Activated naive CD4-positive, alpha-beta T cell treated with anti-CD3 and anti-CD28 coated beads, Interleukin-2, amount 50 U/mL, for 24 hours (primary cell): ENCODE results near the gene DAP.
"Not testable (repeated sequence)": the region's sequence is repeated elsewhere in the genome, so short reads cannot be mapped to it uniquely, and the experiment has no call there.

Experiments
- H3K27ac Mint-ChIP-seq: one replicate; pipeline ENCODE4 v1.8.0; 2021; ENCODE audit warnings: mild to moderate bottlenecking, mixed read lengths
- H3K27me3 Mint-ChIP-seq: one replicate; pipeline ENCODE4 v1.8.0; 2021; ENCODE audit warnings: mixed read lengths
- H3K36me3 Mint-ChIP-seq: one replicate; pipeline ENCODE4 v1.8.0; 2021; ENCODE audit warnings: mixed read lengths
- H3K4me1 Mint-ChIP-seq: one replicate; pipeline ENCODE4 v1.8.0; 2021; ENCODE audit warnings: mixed read lengths
- H3K4me3 Mint-ChIP-seq: one replicate; pipeline ENCODE4 v1.8.0; 2021; ENCODE audit warnings: mild to moderate bottlenecking, mixed read lengths
- H3K9me3 Mint-ChIP-seq: one replicate; pipeline ENCODE4 v1.8.0; 2021; ENCODE audit warnings: mixed read lengths

Gene DAP

GRCh38 chr5:10667431-10668057 lies 93.5 kb downstream of the DAP start:
- Mint-ChIP-seq H3K9me3 (no peaks in the 10 kb centered on the region), H3K27ac (no peak overlapping the region), H3K27me3 (no peaks in the 10 kb centered on the region), H3K4me3 (no peak overlapping the region), H3K36me3 (no peaks in the 10 kb centered on the region), H3K4me1 (no peaks in the 10 kb centered on the region)

- H3K27ac Mint-ChIP-seq, result no peak overlapping the region
- no peaks in the 10 kb centered on the region for H3K4me1 Mint-ChIP-seq
- H3K36me3 Mint-ChIP-seq, result no peaks in the 10 kb centered on the region
- no peaks in the 10 kb centered on the region for H3K9me3 Mint-ChIP-seq
- H3K4me3 Mint-ChIP-seq, result no peak overlapping the region
- H3K27me3 Mint-ChIP-seq, result no peaks in the 10 kb centered on the region
Measured at GRCh38 chr5:10666531-10667299, 94.3 kb downstream of the DAP start.

GRCh38 chr5:10665799-10666198 lies 95.2 kb downstream of the DAP start:
- Mint-ChIP-seq H3K36me3 (no peaks in the 10 kb centered on the region), H3K4me1 (no peaks in the 10 kb centered on the region), H3K27ac (no peak overlapping the region), H3K27me3 (no peaks in the 10 kb centered on the region), H3K9me3 (no peaks in the 10 kb centered on the region), H3K4me3 (no peak overlapping the region)

- not testable (repeated sequence) for H3K27me3 Mint-ChIP-seq, H3K4me1 Mint-ChIP-seq, H3K4me3 Mint-ChIP-seq, H3K36me3 Mint-ChIP-seq, H3K9me3 Mint-ChIP-seq, H3K27ac Mint-ChIP-seq
Measured at GRCh38 chr5:10664180-10664769, 96.8 kb downstream of the DAP start.

GRCh38 chr5:10663489-10664179 lies 97.4 kb downstream of the DAP start:
- Mint-ChIP-seq H3K27me3 (no peaks in the 10 kb centered on the region), H3K9me3 (no peaks in the 10 kb centered on the region), H3K4me1 (no peaks in the 10 kb centered on the region), H3K36me3 (no peaks in the 10 kb centered on the region), H3K4me3 (no peak overlapping the region), H3K27ac (no peak overlapping the region)

GRCh38 chr5:10662661-10663488 lies 98.2 kb downstream of the DAP start:
- H3K4me3 Mint-ChIP-seq, result no peak overlapping the region
- no peak overlapping the region for H3K27ac Mint-ChIP-seq
- H3K9me3 Mint-ChIP-seq, result no peaks in the 10 kb centered on the region
- H3K27me3 Mint-ChIP-seq, result no peaks in the 10 kb centered on the region
- H3K4me1 Mint-ChIP-seq, result no peaks in the 10 kb centered on the region
- no peaks in the 10 kb centered on the region for H3K36me3 Mint-ChIP-seq

- Mint-ChIP-seq H3K4me1 (no peaks in the 10 kb centered on the region), H3K27ac (no peak overlapping the region), H3K4me3 (no peak overlapping the region), H3K9me3 (no peaks in the 10 kb centered on the region), H3K27me3 (no peaks in the 10 kb centered on the region), H3K36me3 (no peaks in the 10 kb centered on the region)
Measured at GRCh38 chr5:10662083-10662482, 99.0 kb downstream of the DAP start.

GRCh38 chr5:10661401-10661800 lies 99.6 kb downstream of the DAP start:
- H3K27me3 Mint-ChIP-seq, result no peaks in the 10 kb centered on the region
- no peaks in the 10 kb centered on the region for H3K9me3 Mint-ChIP-seq
- H3K4me1 Mint-ChIP-seq, result no peaks in the 10 kb centered on the region
- H3K4me3 Mint-ChIP-seq, result no peak overlapping the region
- no peaks in the 10 kb centered on the region for H3K36me3 Mint-ChIP-seq
- no peak overlapping the region for H3K27ac Mint-ChIP-seq

GRCh38 chr5:10660720-10661387 lies 100.2 kb downstream of the DAP start:
- no peaks in the 10 kb centered on the region for H3K4me1 Mint-ChIP-seq
- H3K27ac Mint-ChIP-seq, result no peak overlapping the region

GRCh38 chr5:10660135-10660534 lies 100.9 kb downstream of the DAP start:
- no peak overlapping the region for H3K27ac Mint-ChIP-seq
- H3K9me3 Mint-ChIP-seq, result no peaks in the 10 kb centered on the region
- H3K36me3 Mint-ChIP-seq, result no peaks in the 10 kb centered on the region
- H3K27me3 Mint-ChIP-seq, result no peaks in the 10 kb centered on the region
- H3K4me3 Mint-ChIP-seq, result no peak overlapping the region
- H3K4me1 Mint-ChIP-seq, result no peaks in the 10 kb centered on the region

More at GRCh38 chr5:10660720-10661387, 100.2 kb downstream of the DAP start:
- no peaks in the 10 kb centered on the region for H3K36me3 Mint-ChIP-seq
- H3K9me3 Mint-ChIP-seq, result no peaks in the 10 kb centered on the region
- no peak overlapping the region for H3K4me3 Mint-ChIP-seq
- no peaks in the 10 kb centered on the region for H3K27me3 Mint-ChIP-seq

GRCh38 chr5:10658265-10658664 lies 102.8 kb downstream of the DAP start:
- no peaks in the 10 kb centered on the region for H3K4me1 Mint-ChIP-seq
- no peaks in the 10 kb centered on the region for H3K36me3 Mint-ChIP-seq
- no peak overlapping the region for H3K4me3 Mint-ChIP-seq
- no peaks in the 10 kb centered on the region for H3K9me3 Mint-ChIP-seq
- H3K27ac Mint-ChIP-seq, result no peak overlapping the region
- H3K27me3 Mint-ChIP-seq, result no peaks in the 10 kb centered on the region

GRCh38 chr5:10655972-10656830 lies 104.8 kb downstream of the DAP start:
- no peak overlapping the region for H3K27ac Mint-ChIP-seq
- H3K36me3 Mint-ChIP-seq, result no peaks in the 10 kb centered on the region
- H3K9me3 Mint-ChIP-seq, result no peaks in the 10 kb centered on the region
- no peak overlapping the region for H3K4me3 Mint-ChIP-seq
- H3K4me1 Mint-ChIP-seq, result no peaks in the 10 kb centered on the region
- H3K27me3 Mint-ChIP-seq, result no peaks in the 10 kb centered on the region

- no peak overlapping the region for H3K4me3 Mint-ChIP-seq
- H3K27ac Mint-ChIP-seq, result no peak overlapping the region
Measured at GRCh38 chr5:10655161-10655971, 105.7 kb downstream of the DAP start.

More at GRCh38 chr5:10655161-10655971, 105.7 kb downstream of the DAP start:
- no peaks in the 10 kb centered on the region for H3K4me1 Mint-ChIP-seq
- no peaks in the 10 kb centered on the region for H3K27me3 Mint-ChIP-seq
- H3K9me3 Mint-ChIP-seq, result no peaks in the 10 kb centered on the region
- H3K36me3 Mint-ChIP-seq, result no peaks in the 10 kb centered on the region
